ENCODE data around the gene CXCL5.

DNA sequence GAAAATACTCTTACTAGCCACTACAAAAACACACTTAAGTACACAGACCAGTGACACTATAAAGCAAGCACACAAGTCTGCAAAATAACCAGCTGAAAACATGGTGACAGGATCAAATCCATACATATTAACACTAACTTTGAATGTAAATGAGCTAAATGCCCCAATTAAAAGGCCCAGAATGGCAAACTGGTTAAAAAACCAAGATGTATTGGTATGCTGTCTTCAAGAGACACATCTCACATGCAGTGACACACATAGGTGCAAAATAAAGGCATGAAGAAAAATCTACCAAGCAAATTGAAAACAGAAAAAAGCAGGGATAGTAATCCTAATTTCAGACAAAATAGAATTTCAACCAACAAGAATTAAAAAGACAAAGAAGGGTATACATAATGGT lies 27.5 kb downstream of the CXCL5 start:
- TF ChIP-seq, protein P1, sequence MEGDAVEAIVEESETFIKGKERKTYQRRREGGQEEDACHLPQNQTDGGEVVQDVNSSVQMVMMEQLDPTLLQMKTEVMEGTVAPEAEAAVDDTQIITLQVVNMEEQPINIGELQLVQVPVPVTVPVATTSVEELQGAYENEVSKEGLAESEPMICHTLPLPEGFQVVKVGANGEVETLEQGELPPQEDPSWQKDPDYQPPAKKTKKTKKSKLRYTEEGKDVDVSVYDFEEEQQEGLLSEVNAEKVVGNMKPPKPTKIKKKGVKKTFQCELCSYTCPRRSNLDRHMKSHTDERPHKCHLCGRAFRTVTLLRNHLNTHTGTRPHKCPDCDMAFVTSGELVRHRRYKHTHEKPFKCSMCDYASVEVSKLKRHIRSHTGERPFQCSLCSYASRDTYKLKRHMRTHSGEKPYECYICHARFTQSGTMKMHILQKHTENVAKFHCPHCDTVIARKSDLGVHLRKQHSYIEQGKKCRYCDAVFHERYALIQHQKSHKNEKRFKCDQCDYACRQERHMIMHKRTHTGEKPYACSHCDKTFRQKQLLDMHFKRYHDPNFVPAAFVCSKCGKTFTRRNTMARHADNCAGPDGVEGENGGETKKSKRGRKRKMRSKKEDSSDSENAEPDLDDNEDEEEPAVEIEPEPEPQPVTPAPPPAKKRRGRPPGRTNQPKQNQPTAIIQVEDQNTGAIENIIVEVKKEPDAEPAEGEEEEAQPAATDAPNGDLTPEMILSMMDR (IDR thresholded peaks at IDR 0.05; ENCODE audit: low read depth, low read length, missing input control), result no peak
- TF ChIP-seq SP1 (IDR thresholded peaks at IDR 0.05) (no peak), RAD21 (IDR thresholded peaks at IDR 0.05) (no peak), MAX (IDR thresholded peaks at IDR 0.05) (no peak), FOXA1 (IDR thresholded peaks at IDR 0.05) (no peak), YY1 (IDR thresholded peaks at IDR 0.05) (no peak)
